HUDEP-2 (cell line): ENCODE measurements around the gene RCE1.

ENCODE experiments used
- DNase-seq, 76 experiments: peaks; one replicate each; lab custom pipeline; 2025; ENCODE audit not compliant: unreplicated experiment in 76 of 76; lab: John Stamatoyannopoulos, UW

Gene RCE1

GRCh38 chr11:66884443-66884842 is 41.2 kb downstream of the RCE1 start:
- no peak for DNase-seq

GRCh38 chr11:66885469-66885868 is 42.2 kb downstream of the RCE1 start:
- DNase-seq = no peak

GRCh38 chr11:66885950-66886440 is 42.8 kb downstream of the RCE1 start:
- no peak for DNase-seq

- DNase-seq = no peak
Measured at GRCh38 chr11:66886671-66887221, 43.5 kb downstream of the RCE1 start.

- DNase-seq = no peak
Measured at GRCh38 chr11:66887526-66887925, 44.3 kb downstream of the RCE1 start.

- no peak for DNase-seq
Measured at GRCh38 chr11:66888282-66888681, 45.0 kb downstream of the RCE1 start.

GRCh38 chr11:66889960-66890359 is 46.7 kb downstream of the RCE1 start:
- no peak for DNase-seq

- peak in 71 of 76 experiments; percentile 11 to 88 (median 57) for DNase-seq
Measured at GRCh38 chr11:66891851-66892660, 48.8 kb downstream of the RCE1 start.

- no peak for DNase-seq
Measured at GRCh38 chr11:66892911-66893310, 49.7 kb downstream of the RCE1 start.

- no peak for DNase-seq
Measured at GRCh38 chr11:66894141-66894540, 50.9 kb downstream of the RCE1 start.
